LoVo (cell line): Measurements from ENCODE around the gene ANO6.
"Not testable (repeated sequence)": the region's sequence is repeated elsewhere in the genome, so short reads cannot be mapped to it uniquely, and the experiment has no call there.

ENCODE experiments used
- DNase-seq: peaks from one replicate; pipeline ENCODE4 v3.0.0-alpha.2; 2016; ENCODE audit warnings: low spot score

The ANO6 gene

DNA sequence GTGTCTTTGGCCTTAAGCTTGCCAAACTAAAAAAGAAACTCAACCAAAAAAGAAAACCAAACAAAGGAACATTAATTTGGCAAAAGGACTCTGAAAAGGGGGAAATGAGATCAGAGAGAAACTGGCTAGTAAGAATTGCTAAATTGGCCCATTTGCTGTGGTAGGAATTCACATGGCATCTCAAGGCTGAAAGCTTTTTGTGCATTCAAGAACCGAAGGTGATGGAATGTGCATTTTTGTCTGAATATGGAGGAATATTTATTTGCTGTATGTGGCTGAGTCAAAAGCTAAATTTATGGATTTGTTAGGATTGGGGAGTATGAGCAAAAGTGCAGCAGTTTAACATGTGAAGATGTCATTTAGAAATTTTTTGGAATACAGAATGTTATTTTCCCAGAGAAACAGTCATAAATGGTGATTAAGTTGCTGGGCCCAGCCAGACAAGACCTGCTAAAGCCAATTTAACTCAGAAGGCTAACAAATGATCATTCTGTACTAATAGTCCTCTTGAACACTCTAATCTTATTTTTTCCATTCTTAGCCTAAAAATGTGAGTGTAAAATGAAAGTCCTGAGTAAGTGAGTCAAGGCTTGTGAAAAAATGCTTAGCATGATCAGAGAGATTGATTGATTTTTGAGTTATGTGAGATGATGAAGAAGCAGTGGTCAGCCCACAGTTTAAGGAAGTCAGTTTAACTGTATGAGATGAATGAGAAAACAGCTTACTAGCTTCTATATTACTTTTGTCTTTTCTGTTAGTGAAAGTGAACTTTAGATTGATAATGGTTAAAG, 94.1 kb downstream of the ANO6 start:
- DNase-seq, result no peak

DNA sequence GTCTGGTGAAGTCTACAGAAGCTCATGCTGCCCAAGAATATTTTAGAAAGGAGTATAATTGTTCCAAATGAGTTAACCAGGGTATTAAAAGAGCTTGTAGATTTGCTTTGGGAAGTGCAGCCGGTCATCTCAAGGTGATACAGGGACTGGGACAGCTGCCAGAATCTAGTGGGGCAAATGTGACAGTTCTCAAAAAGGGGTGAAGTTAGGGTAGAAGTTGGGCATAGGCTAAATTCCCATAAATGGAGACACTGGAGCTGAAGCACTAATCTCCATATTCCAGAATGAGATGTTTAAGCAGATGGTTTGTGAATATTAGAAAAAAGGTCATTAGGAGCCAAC, 94.7 kb downstream of the ANO6 start:
- DNase-seq, result no peak

DNA sequence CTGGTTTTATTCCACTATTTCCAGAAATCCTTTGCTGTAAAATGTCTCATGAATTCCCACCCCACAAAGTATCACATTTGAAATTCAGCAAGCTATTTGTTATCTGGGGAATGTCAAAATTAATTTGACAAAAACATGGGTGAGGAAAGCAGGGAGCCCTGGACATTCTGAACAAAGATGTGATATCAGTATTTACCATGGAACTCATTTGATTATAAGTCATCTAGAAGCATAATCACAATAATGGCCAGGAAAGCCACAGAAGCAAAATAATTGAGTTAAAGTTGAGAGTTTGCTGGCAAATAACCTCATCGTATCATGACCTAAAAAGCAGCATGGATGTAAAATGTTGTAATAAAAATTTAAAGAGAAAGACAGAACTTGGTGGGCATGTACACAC, 96.1 kb downstream of the ANO6 start:
- no peak for DNase-seq

DNA sequence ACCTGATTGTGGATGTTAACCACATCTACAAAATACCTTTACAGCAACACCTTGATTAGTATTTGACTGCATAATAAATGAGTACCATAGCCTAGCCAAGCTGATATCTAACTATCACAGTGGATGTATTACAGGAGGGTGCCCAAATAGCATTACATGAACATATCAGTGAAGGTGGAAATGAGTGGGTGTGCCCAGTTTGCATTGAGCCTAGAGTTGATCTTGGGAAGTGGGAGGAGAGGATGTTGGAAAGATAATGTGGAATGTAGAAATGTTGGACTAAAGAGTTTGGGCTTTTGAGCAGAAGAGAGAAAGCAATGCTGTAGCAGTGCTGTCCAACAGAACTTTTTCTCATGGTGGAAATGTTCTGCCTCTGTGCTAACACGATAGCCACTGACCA, 98.9 kb downstream of the ANO6 start:
- DNase-seq, result no peak

DNA sequence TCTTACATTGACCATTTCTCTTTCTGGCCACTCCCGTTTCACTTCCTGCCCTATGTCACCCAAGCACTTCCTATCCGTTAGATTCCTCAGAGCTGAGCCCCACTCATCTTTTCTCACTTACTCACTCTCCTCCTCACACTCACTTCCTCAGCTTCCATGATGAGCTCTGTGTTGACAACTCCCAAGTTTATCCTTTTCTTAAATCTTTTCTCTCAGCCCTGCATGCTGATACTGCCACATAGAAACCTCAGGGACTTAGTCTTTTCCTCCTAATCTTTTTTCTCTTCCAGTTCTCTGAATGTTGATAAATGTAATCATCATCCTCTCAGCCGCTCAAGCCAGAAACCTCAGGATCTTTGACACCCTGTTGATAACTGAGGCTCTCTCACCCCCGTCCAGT, 99.6 kb downstream of the ANO6 start:
- DNase-seq, result no peak

DNA sequence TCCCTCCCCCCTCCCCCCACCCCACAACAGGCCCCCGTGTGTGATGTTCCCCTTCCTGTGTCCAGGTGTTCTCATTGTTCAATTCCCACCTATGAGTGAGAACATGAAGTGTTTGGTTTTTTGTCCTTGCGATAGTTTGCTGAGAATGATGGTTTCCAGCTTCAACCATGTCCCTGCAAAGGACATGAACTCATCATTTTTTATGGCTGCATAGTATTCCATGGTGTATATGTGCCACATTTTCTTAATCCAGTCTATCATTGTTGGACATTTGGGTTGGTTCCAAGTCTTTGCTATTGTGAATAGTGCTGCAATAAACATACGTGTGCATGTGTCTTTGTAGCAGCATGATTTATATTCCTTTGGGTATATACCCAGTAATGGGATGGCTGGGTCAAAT, 101.4 kb downstream of the ANO6 start:
- DNase-seq, result not testable (repeated sequence)

DNA sequence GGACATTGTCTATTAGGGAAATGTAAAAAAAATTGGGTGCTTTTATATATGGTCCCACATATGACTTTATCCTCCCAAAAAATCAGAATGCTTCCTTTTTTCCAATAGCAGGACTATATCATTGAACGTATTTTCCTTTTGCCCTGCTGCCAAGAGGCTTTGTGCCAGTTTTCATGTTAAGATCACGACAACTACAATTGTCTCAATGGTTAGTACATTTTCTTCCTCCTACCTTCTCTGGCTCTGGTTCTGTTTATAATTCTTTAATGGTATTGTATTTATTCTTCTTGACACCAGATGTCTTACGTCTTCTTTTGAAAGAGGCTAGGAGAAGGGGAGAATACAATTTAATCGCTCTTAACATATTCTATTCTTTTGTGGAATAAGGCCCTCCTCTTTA, 106.9 kb downstream of the ANO6 start:
- DNase-seq, result no peak

DNA sequence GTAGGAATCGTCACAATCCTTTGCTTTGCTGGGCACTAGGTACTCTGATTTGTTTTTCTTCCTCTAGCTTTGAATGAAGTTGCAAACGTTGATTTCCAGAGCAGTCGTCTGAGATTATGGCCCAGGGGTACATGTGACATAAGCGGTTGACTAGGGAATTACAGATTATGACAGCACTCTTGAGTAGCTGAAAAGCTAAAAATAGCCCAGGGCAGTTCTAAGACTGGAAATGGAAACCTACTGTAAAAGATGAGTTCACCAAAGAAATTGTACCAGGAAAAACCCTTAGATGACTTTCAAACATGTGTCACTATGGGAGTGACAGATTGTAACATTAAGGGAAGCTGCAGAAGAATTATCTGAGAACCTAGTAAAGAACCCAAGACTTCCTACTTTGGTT, 108.5 kb downstream of the ANO6 start:
- no peak for DNase-seq

DNA sequence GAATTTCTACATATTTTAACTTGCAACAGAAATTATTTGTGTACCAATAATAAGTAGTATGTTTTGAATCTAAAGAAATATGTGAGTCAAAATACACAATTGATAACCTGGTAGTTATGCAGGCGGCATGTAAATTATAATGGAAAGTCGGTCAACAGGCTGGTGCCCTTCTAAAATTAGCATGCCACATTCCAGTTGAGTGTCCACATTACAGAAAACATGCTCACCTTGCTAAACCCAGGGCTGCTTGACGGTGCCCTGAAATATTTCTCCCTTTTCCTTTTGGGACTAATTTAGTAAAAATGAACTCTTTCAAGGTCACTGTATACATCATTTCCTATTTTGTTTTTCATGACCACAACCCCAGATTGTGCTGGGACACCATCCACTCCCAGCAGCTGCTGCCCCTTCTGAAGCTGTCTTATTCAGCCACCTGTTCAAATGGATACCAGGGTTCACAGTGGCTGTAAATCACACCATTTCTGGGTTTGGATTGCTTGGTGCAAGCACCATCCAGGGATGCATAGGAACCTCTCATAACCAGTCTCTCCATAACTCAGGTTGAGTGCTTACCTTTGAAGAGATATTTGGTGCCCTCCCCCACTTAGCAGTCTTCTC, 110.6 kb downstream of the ANO6 start:
- DNase-seq, result no peak

DNA sequence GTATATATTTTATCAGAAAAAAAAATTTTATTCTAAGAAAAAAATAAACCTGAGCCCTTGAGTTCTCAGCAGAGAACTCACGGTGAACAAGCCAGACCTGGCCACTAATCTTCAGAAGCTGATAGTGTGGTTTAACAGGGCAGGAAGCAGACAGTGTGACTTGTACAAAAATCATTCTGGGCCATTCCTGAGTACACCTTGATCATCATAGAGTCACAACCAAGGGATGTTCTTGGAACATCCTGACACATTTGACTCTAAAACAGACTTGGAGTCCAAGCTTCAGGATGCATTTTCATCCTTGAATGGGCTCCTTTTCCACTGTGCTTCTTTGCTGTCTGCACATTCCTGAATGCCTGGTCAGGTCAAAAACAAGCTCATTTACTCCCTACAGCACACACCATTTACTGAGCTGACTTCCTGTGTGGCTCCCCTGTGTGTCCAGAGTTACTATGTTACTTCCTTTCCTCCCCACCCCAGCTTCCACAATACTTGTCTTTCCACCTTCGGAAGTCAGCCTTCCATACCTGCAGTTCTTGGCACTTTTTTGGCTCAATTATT, 112.0 kb downstream of the ANO6 start:
- no peak for DNase-seq

DNA sequence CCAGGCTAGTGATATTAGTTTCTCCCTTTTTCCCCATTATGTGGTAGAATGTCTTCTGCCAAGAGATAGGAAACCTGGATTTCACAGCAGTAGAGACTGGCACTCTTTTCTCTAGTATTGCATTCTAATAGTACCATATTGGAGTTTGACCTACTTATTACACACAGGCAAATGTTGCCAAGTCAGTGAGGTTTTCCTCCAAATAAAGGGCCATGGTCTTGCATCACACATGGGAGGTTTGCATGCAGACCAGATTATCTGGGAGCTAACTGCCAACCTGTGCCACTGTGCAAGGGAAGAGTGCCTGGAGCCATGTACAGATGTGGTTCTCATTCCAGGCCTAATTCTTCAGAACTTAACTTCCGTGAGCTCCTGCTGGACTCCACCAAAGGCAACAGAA, 113.3 kb downstream of the ANO6 start:
- DNase-seq, result no peak

DNA sequence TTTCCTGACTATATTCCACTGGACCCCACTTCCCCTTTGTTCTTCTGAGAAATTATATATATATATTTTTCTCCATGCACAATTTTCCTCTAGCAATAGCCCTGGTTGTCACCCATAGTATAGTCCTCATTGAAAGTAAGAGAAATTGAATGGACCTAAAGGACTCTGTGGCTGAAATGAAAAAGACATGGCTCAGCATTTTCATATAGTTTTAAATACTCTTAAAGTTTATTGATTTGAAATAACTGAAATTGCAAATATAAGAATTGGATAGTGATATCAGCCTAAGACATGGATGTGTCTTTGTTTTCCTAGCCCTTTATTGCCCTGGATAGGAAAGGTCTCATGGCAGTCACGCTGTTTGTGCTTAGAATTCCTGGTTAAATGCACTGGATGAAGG, 113.8 kb downstream of the ANO6 start:
- no peak for DNase-seq

DNA sequence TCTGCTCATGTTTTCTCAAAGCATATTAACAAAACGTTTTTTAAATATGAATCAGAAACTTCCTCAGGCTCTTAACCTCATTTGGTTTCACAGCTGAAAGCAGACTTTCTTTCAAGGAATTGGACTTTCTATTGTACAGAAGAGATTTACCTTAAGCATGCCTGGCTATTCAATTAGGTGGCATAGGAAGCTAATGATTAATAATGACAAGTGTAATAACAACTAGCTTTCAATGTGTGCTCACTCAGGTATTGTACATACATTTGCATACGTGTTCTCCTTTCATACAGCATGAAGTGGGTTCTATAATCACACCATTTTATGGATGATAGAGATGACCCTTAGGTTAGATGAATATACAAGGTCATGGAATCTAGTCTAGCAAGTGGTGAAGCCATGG, 115.7 kb downstream of the ANO6 start:
- no peak for DNase-seq

DNA sequence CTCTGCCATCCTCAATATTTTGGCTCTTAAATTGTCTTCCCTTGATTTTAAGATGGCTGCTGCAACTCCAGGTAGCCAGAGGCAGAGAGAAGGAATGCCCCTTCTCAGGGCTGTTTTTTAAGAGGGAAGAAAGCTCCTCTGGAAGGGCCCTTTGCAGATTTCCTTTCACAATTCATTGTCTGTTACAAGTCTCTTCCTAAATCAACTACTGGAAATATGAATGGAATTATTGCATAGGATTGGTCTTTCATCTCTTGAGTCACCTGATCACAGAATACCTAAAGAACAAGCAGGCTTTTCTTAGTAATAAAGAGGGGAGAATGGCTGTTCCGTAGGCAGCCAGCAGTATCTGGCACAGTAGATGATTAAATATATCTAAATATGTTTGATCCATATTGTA, 118.5 kb downstream of the ANO6 start:
- no peak for DNase-seq

DNA sequence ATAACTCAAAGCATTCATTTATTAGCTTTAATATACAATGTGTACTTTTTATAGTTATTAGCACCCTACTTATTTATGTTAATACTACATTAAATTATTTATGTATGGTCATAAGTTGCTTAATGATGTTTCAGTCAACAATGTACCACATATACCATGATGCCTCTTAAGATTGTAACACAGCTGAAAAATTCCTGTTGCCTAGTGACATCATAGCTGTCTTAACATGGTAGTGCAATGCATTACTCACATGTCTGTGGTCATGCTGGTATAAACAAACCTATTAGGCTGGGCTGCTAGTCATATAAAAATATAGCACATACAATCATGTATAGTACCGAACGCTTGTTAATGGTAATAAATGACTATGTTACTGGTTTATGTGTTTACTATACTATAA, 120.4 kb downstream of the ANO6 start:
- no peak for DNase-seq

DNA sequence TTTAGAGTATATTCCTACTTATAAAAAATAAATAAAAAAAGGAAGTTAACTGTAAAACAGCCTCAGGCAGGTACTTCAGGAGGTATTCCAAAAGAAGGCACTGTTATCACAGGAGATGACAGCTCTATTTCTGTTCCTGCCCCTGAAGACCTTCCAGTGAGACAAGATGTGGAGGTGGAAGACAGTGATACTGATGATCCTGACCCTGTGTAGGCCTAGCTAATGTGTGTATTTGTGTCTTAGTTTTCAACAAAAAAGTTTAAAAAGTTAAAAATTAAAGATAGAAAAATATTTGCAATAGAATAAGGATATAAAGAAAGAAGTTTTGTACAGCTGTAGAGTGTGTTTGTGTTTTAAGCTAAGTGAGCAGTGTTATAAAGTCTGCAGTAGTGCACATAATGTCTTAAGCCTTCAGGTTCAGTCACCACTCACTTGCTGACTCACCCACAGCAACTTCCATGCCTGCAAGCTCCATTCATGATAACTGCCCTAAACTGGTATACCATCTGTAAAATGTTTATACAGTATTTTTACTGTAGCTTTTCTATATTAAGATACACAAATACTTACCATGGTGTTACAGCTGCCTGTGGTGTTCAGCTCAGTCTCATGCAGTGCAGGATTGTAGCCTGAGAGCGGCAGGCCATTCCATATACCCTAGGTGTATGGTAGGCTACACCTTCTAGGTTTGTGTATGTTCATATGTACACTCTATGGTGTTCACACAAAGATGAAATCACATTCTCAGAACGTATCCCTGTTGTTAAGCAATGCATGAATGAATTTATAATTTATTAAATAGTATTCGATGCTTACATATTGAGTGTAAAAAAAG, 121.1 kb downstream of the ANO6 start:
- no peak for DNase-seq

DNA sequence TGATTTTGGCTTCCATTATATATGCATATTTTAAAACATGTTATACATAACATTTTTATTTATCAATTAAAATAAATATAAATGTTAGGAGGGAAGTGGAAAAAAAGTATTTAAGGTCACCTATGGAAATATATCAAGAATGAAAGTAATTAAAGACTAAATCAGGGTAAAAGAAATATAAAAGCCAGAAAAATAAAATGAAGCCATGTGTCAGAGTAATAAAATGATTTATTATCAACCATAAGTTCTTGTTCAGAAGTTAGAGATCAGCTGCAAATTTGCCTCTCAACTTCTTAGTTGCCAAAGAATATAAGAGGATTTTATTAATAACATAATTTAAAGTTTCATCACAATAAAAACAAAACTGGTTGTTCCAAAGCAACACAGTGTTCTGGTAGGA, 121.9 kb downstream of the ANO6 start:
- DNase-seq, result no peak

DNA sequence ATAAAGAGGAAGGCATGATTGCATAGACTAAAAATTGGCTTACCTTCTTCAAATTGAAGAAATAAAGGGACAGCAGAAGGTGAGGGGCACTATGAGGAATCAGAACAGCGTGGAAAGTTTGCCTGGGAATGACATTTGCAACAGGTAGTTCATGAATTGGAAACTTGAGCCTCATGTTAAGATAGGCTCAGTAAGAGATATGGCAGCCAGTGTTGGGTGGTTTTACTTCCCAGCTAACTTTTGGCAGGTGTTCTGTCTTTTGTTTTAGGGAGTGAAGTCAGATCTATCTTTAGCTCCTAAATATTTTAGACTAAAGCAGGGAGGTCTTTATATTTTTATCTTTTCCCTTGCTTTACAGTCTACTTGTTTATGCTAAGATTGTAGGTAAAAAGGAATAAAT, 122.4 kb downstream of the ANO6 start:
- DNase-seq, result no peak

DNA sequence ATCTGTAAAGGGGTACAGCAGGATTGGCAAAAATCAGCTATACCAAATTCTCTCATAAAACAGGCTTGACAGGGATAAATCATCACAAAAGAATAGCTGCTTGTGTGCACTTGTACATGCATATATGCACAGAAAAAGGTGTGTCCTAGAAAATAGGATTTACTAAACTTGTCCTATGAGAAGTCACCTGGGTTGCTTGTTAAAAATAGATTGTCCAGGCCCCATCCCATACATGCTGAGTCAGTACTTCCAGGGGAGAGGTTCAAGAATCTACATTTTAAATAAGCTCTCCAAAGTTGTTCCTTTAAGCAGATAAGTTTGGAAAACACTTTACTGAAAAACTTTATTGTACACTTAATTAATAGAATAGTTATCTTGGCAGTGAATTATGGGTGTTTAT, 123.1 kb downstream of the ANO6 start:
- DNase-seq, result no peak

DNA sequence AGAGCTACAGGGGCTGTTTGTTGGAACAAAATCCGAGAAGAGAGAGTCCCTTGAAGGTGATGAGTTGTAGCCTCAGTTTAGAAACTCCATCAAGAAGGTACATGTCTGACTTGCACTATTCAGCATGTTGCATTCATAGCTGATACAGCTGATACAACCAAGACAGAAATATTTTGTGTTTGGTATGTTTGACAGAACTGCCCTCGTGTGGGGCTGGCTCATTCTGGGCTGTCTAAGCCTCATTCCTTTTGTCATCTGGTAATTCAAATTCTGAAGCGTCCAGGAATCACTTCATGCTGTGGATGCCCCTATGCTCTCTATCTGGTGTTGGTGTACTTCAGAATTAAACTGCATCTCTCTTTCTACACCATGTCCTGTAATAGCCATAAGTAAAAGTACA, 126.3 kb downstream of the ANO6 start:
- DNase-seq, result no peak

DNA sequence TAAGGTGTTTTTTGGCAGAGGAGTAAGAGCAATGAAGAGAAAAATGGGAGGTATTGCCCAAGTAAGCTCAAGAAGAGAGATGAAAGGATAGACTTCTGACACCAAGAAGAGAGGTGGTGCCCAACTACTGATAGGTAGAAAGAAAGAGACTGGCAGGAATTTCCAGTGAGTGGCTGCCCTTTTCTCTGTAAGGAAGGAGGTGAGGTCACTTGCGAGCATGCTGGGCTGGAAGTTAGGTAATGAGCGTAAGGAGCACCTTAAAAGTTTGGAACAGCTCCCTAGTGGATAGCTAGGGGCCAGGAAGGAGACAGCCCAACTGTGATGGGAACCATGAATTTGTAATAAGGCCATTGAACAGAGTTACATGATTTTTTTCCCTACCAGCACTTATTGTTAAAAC, 127.0 kb downstream of the ANO6 start:
- DNase-seq, result no peak

DNA sequence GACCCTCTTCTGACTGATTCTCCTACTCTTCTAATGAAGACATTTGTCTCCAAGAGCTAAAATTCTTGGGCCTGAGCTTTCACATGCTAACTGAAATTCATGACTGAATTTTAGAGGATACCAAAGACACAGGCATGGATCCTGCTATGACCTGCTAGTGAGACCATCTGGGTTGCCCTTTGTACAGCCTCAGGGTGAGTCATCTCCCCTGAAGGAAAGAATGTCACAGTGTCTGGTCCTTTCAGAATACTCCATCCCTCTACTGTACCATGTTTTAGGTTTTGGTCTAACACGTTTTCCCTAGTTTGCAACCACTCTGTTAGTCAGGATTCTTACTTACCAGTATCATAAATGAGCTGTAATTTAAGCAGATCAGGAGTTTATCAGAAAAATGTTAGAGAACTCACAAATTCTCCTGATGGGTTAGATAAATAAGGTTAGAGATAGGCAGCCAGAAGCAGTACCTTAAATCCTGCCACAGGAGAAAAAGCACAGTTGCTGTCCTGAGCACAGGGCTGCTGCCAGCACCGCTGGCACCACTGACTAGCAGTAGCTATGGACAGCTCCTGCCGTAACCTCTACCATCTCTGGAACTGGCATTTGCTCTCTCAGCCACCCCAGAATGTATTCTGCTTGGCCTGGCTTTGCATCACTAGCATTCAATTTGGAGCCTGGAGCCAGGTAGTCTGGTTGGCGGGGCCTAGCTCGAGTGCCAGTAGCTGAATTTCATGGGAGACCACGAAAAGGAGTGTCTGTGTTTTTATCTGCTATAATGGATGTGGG, 127.6 kb downstream of the ANO6 start:
- peak; percentile 39 for DNase-seq
